Fibroblast of lung (primary cell): ENCODE data around the gene PCDH1.

Experiments used
- CTCF ChIP-seq, 2 donors: IDR thresholded peaks in 1 of 2; conservative IDR thresholded peaks in 1 of 2; 1 replicate in 1 of 2; 2 replicates in 1 of 2; pipeline ENCODE4 v1.5.1; 2011 to 2012; ENCODE audit warnings: low read length in 2 of 2, control low read depth in 1 of 2, inconsistent platforms in 1 of 2, low read depth in 1 of 2, mild to moderate bottlenecking in 1 of 2
- EZH2 ChIP-seq: IDR thresholded peaks from 2 replicates; pipeline ENCODE4 v1.5.1; 2012; ENCODE audit warnings: low read length, control low read depth, mild to moderate bottlenecking; ENCODE audit errors: missing control alignments

- no peak for TF ChIP-seq CTCF (conservative IDR thresholded peaks at IDR 0.05 in 1 of 2, IDR thresholded peaks at IDR 0.05 in 1 of 2; ENCODE audit: low read depth in 1 of 2, low read length in 2 of 2)
- TF ChIP-seq EZH2: no peak
Observed at GRCh38 chr5:141857226-141857625, 21.0 kb downstream of the PCDH1 start.
